ENCODE data around the gene WWTR1. TPM values are rescaled to one million over a fixed set of nuclear protein-coding genes. Genes with fewer than 3 reads are reported as not detected.

WWTR1 gene
- total and polyA plus RNA-seq, 4 experiments from 2014 or later: 0.41 to 1.2 (median 1.1) TPM; not detected in 1

DNA sequence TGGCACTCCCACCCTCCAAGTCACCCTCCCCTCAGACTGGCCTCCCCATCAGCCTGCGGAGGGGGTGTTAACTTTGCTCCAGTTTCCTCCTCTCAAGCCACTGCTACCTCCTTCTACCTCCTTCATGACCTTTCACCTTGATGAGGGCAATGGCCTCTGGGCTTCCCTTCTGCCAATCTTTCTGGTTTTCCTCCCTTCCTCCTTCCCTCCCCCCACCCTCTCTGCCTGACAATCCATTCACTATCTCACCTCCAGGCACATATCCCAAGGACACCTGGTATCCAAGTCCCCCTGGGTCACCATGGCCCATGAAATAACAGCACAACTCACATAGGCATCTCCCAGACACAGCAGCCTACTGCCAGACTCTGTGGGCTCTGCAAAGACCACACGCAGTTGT lies 80.0 kb downstream of the WWTR1 start:
- H3K36me3 Mint-ChIP-seq: no peaks in the 10 kb centered on the region
- H3K4me1 Mint-ChIP-seq: peaks cover 8 to 23% (median 19%) of the 10 kb centered on the region in 4 donors
- Histone ChIP-seq H3K4me1 (ENCODE audit: insufficient read depth, low read length) (peaks cover 26% of the 10 kb centered on the region), H3K27me3 (ENCODE audit: insufficient read depth, low read length) (no peaks in the 10 kb centered on the region), H3K9me3 (ENCODE audit: control insufficient read depth in 1 of 2, low read length in 2 of 2) (no peaks in the 10 kb centered on the region), H3K27ac (ENCODE audit: low read depth, low read length) (no peak overlapping the region), H3K36me3 (ENCODE audit: insufficient read depth, low read length) (no peaks in the 10 kb centered on the region), H3K4me3 (ENCODE audit: low read length in 2 of 2) (no peak overlapping the region)
- H3K27ac Mint-ChIP-seq: no peak overlapping the region
- no peak overlapping the region for H3K4me3 Mint-ChIP-seq
- peaks cover 0 to 6% of the 10 kb centered on the region in 2 donors for H3K27me3 Mint-ChIP-seq
- no peaks in the 10 kb centered on the region for H3K9me3 Mint-ChIP-seq
- ChIA-PET CTCF (ENCODE audit: partially characterized antibody) (interaction anchor here (4.2 kb wide), 1 partner anchor 8 kb away, joined by 19 read pairs; no protein-coding TSS in a partner anchor), POLR2A (ENCODE audit: partially characterized antibody) (no interaction called here)
- intact Hi-C loops (cut with micrococcal nuclease): no loop called here
- DNase-seq: no peak

DNA sequence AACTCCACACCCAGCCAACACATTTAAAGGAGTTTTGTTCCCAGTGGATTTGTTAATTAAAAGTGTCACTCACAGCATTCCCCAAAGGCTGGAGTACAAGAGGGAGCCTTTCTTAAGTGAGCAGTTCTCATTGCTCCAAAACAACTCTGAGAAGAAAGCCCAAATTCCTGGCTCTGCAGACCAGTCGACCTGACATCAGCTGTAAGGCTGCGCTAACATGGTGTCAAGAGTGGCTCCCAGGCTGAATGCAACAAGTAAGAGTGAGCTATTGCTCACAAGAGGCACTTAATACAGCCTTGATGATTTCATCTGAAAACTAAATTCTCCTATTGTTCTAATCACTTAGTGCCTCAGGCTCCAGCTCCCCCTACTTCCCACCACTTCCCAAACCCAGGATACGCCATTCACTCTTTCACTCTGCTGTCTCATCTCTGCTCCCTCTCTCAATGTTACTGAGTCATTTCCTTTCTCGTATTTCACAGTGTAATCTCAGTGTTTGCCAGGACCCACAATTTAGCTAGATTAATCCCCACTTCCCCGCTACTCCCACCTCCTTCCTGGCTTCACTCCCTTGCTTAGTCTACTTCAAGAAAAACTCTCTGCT lies 81.8 kb downstream of the WWTR1 start:
- H3K36me3 ChIP-seq (ENCODE audit: insufficient read depth, low read length): no peaks in the 10 kb centered on the region
- H3K9me3 ChIP-seq (ENCODE audit: control insufficient read depth in 1 of 2, low read length in 2 of 2): no peaks in the 10 kb centered on the region
- no peaks in the 10 kb centered on the region for H3K27me3 ChIP-seq (ENCODE audit: insufficient read depth, low read length)
- H3K27ac ChIP-seq (ENCODE audit: low read depth, low read length): no peak overlapping the region
- no peak overlapping the region for H3K4me3 ChIP-seq (ENCODE audit: low read length in 2 of 2)
- intact Hi-C loops (cut with micrococcal nuclease): no loop called here
- ChIA-PET CTCF (ENCODE audit: partially characterized antibody) (no interaction called here), POLR2A (ENCODE audit: partially characterized antibody) (no interaction called here)
- DNase-seq: no peak
- H3K36me3 Mint-ChIP-seq: no peaks in the 10 kb centered on the region
- H3K27ac Mint-ChIP-seq: no peak overlapping the region
- peaks cover 8 to 23% (median 17%) of the 10 kb centered on the region in 4 donors for H3K4me1 Mint-ChIP-seq
- H3K27me3 Mint-ChIP-seq: peaks cover 0 to 4% of the 10 kb centered on the region in 2 donors
- H3K4me3 Mint-ChIP-seq: no peak overlapping the region
- no peaks in the 10 kb centered on the region for H3K9me3 Mint-ChIP-seq
- H3K4me1 ChIP-seq (ENCODE audit: insufficient read depth, low read length): peaks cover 26% of the 10 kb centered on the region

DNA sequence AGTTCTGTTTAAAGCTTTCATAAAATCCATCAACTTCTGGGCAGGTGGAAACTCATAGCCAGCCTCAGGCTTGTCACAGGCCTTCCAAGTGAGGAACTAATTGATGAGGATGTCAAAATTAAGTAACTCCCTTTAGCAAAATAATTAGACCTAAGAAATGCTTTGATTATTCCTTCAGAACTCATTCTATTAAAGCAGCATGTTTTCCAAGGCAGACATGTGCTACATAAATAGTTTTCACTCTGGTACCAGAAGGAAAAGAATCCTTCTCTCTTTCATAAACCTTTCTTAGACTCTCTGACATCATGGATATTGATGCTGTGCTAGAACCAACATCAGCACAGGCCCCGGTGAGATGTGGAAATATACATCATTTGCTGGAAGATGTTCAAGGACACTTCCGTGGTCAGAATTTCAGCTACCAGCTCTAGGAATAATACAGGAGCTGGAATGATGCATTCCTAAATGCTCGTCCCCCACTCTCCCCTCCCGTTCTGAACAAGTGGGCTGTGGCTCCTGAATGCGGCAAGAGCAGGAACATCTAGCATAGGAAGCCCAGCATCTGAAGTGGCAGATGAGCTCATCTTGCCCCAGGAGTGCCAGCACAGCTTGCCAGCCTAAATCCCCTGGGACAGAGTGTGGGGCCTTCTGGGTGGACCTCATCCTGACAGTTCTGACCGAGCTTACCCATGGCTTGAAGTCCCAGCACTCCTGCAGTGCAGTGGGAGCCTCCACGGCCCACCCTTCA lies 82.4 kb downstream of the WWTR1 start:
- intact Hi-C loops (cut with micrococcal nuclease): no loop called here
- H3K27ac Mint-ChIP-seq: no peak overlapping the region
- Histone ChIP-seq H3K27ac (ENCODE audit: low read depth, low read length) (no peak overlapping the region), H3K9me3 (ENCODE audit: control insufficient read depth in 1 of 2, low read length in 2 of 2) (no peaks in the 10 kb centered on the region), H3K4me3 (ENCODE audit: low read length in 2 of 2) (no peak overlapping the region), H3K4me1 (ENCODE audit: insufficient read depth, low read length) (peaks cover 24% of the 10 kb centered on the region), H3K36me3 (ENCODE audit: insufficient read depth, low read length) (no peaks in the 10 kb centered on the region), H3K27me3 (ENCODE audit: insufficient read depth, low read length) (no peaks in the 10 kb centered on the region)
- no peaks in the 10 kb centered on the region for H3K9me3 Mint-ChIP-seq
- ChIA-PET POLR2A (ENCODE audit: partially characterized antibody) (no interaction called here), CTCF (ENCODE audit: partially characterized antibody) (no interaction called here)
- H3K4me1 Mint-ChIP-seq: peaks cover 8 to 19% (median 15%) of the 10 kb centered on the region in 4 donors
- H3K4me3 Mint-ChIP-seq: no peak overlapping the region
- H3K36me3 Mint-ChIP-seq: no peaks in the 10 kb centered on the region
- DNase-seq: no peak
- peaks cover 0 to 4% of the 10 kb centered on the region in 2 donors for H3K27me3 Mint-ChIP-seq

DNA sequence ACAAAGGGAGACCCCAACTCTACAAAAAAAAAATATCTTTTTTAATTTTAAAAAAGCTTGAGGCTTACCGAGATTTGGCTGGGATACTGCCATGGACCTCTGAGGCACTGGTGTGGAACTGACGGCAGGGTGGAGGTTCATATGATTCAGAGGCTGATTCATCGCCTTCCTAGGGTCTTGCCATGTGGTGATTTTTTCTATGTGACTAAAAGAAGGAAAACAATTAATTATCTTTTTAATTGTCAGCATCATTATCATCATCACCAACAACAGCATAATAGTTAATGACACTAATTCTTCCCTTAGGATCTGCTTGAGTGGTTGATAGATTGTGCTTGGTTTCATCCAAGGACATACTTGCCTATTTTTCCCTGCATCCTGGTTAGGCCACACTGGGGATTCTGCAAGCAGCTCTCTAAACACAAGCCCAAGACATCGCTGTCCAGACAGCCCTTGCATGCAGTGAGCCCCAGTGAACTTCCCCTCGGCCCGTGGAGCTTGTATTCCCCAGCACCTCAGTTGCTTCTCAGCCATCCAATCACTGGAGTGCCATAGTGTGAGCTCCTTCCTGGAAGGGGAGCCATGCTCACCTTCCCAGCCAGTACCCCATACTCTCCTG lies 84.9 kb downstream of the WWTR1 start:
- Mint-ChIP-seq H3K36me3 (no peaks in the 10 kb centered on the region), H3K9me3 (no peaks in the 10 kb centered on the region), H3K4me1 (peaks cover 0 to 15% (median 10%) of the 10 kb centered on the region in 4 donors), H3K27me3 (no peaks in the 10 kb centered on the region), H3K4me3 (no peak overlapping the region), H3K27ac (no peak overlapping the region)
- no peak for DNase-seq
- Histone ChIP-seq H3K4me1 (ENCODE audit: insufficient read depth, low read length) (peaks cover 15% of the 10 kb centered on the region), H3K9me3 (ENCODE audit: control insufficient read depth in 1 of 2, low read length in 2 of 2) (no peaks in the 10 kb centered on the region), H3K27me3 (ENCODE audit: insufficient read depth, low read length) (no peaks in the 10 kb centered on the region), H3K4me3 (ENCODE audit: low read length in 2 of 2) (no peak overlapping the region), H3K27ac (ENCODE audit: low read depth, low read length) (no peak overlapping the region), H3K36me3 (ENCODE audit: insufficient read depth, low read length) (no peaks in the 10 kb centered on the region)
- intact Hi-C loops (cut with micrococcal nuclease): no loop called here
- POLR2A ChIA-PET (ENCODE audit: partially characterized antibody): no interaction called here
- CTCF ChIA-PET (ENCODE audit: partially characterized antibody): interaction anchor here (0.5 to 1.3 kb wide), 3 partner anchors 9 to 209 kb away, joined by 3 to 5 read pairs (median 3); no protein-coding TSS in a partner anchor

DNA sequence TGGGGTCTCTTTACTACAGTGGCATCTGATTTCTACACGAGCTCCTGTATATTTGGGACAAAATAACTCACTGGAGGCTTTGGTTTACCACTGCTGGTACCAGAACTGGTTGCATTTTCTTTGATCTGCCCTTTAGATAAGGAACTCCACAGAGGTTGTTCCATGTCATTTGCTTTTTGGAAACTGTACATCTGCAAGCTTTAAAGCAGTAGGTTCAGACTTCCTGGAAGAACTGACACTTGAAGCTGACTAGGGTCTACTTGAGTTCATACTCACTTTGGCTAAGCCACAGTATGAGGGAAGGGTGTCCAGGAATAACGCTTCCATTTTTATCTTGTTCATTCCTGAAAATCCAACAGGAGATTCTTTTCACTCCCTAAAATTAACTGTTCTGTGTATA lies 86.4 kb downstream of the WWTR1 start:
- Histone ChIP-seq H3K4me1 (ENCODE audit: insufficient read depth, low read length) (peaks cover 15% of the 10 kb centered on the region), H3K27ac (ENCODE audit: low read depth, low read length) (no peak overlapping the region), H3K9me3 (ENCODE audit: control insufficient read depth in 1 of 2, low read length in 2 of 2) (no peaks in the 10 kb centered on the region), H3K27me3 (ENCODE audit: insufficient read depth, low read length) (no peaks in the 10 kb centered on the region), H3K4me3 (ENCODE audit: low read length in 2 of 2) (no peak overlapping the region), H3K36me3 (ENCODE audit: insufficient read depth, low read length) (no peaks in the 10 kb centered on the region)
- no peak for DNase-seq
- Mint-ChIP-seq H3K4me3 (no peak overlapping the region), H3K4me1 (peaks cover 0 to 14% (median 10%) of the 10 kb centered on the region in 4 donors), H3K9me3 (no peaks in the 10 kb centered on the region), H3K27ac (no peak overlapping the region), H3K27me3 (no peaks in the 10 kb centered on the region), H3K36me3 (no peaks in the 10 kb centered on the region)
- intact Hi-C loops (cut with micrococcal nuclease): no loop called here
- CTCF ChIA-PET (ENCODE audit: partially characterized antibody): interaction anchor here (0.7 to 5.6 kb wide), 3 partner anchors 9 to 199 kb away, joined by 5 to 33 read pairs (median 19); no protein-coding TSS in a partner anchor
- POLR2A ChIA-PET (ENCODE audit: partially characterized antibody): no interaction called here

DNA sequence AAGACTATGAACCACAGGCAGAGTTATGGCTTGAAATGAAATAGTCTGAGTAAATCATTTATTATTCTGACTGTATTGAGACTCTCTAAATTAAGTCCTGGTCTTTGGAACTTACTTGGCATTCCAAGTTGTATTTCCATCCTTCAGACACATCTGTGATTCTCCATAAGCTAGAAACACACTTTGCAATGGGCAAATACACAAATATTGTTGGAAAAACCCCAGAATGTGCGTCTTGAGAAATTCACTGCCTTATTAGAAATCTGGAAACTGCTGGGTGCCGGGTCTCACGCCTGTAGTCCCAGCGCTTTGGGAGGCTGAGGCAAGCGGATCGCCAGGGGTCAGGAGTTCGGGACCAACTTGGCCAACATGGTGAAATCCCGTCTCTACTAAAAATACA lies 87.8 kb downstream of the WWTR1 start:
- peaks cover 0 to 2% of the 10 kb centered on the region in 2 donors for H3K27me3 Mint-ChIP-seq

DNA sequence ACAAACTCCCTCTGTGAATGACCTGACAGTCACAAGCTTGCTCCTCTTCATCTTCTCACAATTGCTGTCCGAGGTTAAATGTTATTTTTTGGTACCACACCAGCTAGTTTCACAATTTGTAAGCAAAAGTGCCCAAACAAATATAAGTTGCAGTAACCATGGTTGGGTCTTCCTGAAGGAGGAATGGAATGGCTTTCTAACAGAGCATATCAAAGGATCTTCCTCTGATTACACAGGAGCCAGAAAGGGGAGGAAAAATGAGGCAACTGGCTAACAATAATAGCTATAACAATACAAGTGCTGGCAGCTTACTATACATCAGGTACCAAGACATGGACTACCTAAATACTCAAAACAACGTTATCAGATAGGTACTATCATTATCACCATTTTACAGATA lies 90.4 kb downstream of the WWTR1 start:
- Mint-ChIP-seq H3K36me3 (no peaks in the 10 kb centered on the region), H3K4me1 (peaks cover 0 to 1% (median 0%) of the 10 kb centered on the region in 4 donors), H3K4me3 (no peak overlapping the region), H3K9me3 (no peaks in the 10 kb centered on the region), H3K27me3 (peaks cover 0 to 2% of the 10 kb centered on the region in 2 donors), H3K27ac (no peak overlapping the region)
- DNase-seq: no peak
- Histone ChIP-seq H3K4me3 (ENCODE audit: low read length in 2 of 2) (no peak overlapping the region), H3K4me1 (ENCODE audit: insufficient read depth, low read length) (no peaks in the 10 kb centered on the region), H3K9me3 (ENCODE audit: control insufficient read depth in 1 of 2, low read length in 2 of 2) (no peaks in the 10 kb centered on the region), H3K36me3 (ENCODE audit: insufficient read depth, low read length) (no peaks in the 10 kb centered on the region), H3K27me3 (ENCODE audit: insufficient read depth, low read length) (no peaks in the 10 kb centered on the region), H3K27ac (ENCODE audit: low read depth, low read length) (no peak overlapping the region)
- ChIA-PET POLR2A (ENCODE audit: partially characterized antibody) (no interaction called here), CTCF (ENCODE audit: partially characterized antibody) (interaction anchor here (1.2 to 5.6 kb wide), 6 partner anchors 17 to 240 kb away, joined by 3 to 33 read pairs (median 8); partner anchors contain the start of gene COMMD2)
- intact Hi-C loops (cut with micrococcal nuclease): loop anchor here (10.0 kb wide), 1 partner anchor 237 kb away; no protein-coding TSS in a partner anchor

More for the DNA sequence above, 87.8 kb downstream of the WWTR1 start:
- H3K27ac Mint-ChIP-seq: no peak overlapping the region
- no peaks in the 10 kb centered on the region for H3K9me3 Mint-ChIP-seq
- Histone ChIP-seq H3K36me3 (ENCODE audit: insufficient read depth, low read length) (no peaks in the 10 kb centered on the region), H3K27ac (ENCODE audit: low read depth, low read length) (no peak overlapping the region), H3K4me3 (ENCODE audit: low read length in 2 of 2) (no peak overlapping the region), H3K9me3 (ENCODE audit: control insufficient read depth in 1 of 2, low read length in 2 of 2) (no peaks in the 10 kb centered on the region), H3K4me1 (ENCODE audit: insufficient read depth, low read length) (peaks cover 7% of the 10 kb centered on the region), H3K27me3 (ENCODE audit: insufficient read depth, low read length) (no peaks in the 10 kb centered on the region)
- H3K4me3 Mint-ChIP-seq: no peak overlapping the region
- intact Hi-C loops (cut with micrococcal nuclease): no loop called here
- no peaks in the 10 kb centered on the region for H3K36me3 Mint-ChIP-seq
- DNase-seq: no peak
- POLR2A ChIA-PET (ENCODE audit: partially characterized antibody): no interaction called here
- CTCF ChIA-PET (ENCODE audit: partially characterized antibody): interaction anchor here (1.2 to 5.6 kb wide), 5 partner anchors 10 to 201 kb away, joined by 3 to 33 read pairs (median 5); no protein-coding TSS in a partner anchor
- peaks cover 0 to 6% (median 5%) of the 10 kb centered on the region in 4 donors for H3K4me1 Mint-ChIP-seq
